GM23338 (cell line): ENCODE data around the gene PTPRO. TPM values are rescaled to one million over a fixed set of nuclear protein-coding genes. Genes with fewer than 3 reads are reported as not detected.

Experiments
- ATAC-seq: fragments of 200-7000 bp; cut with Tn5 transposase; 3 replicates; pipeline ENCODE4 v1.9.1; 2020
- DNase-seq: peaks from one replicate; pipeline ENCODE4 v3.0.0-alpha.2; 2015; ENCODE audit warnings: low spot score
- H2AFZ ChIP-seq: fragments of 200-600 bp; sonication (generic); 2 replicates; pipeline ENCODE4 v1.8.0; 2016; ENCODE audit warnings: antibody characterized with exemption, mild to moderate bottlenecking, moderate library complexity
- H3F3A ChIP-seq: fragments of 200-600 bp; sonication (generic); replicated peaks from 2 replicates; pipeline ENCODE4 v1.8.0; 2017; ENCODE audit warnings: antibody characterized with exemption, mixed run types, low read depth
- H3K27ac ChIP-seq: fragments of 200-600 bp; sonication (generic); 2 replicates; pipeline ENCODE4 v1.6.1; 2016; ENCODE audit warnings: low read depth
- H3K27me3 ChIP-seq: fragments of 200-600 bp; sonication (generic); 2 replicates; pipeline ENCODE4 v1.8.0; 2016; ENCODE audit warnings: mild to moderate bottlenecking, mixed run types, moderate library complexity; ENCODE audit not compliant: insufficient read depth
- H3K36me3 ChIP-seq: fragments of 200-600 bp; sonication (generic); 2 replicates; pipeline ENCODE4 v1.8.0; 2016; ENCODE audit warnings: mild to moderate bottlenecking; ENCODE audit not compliant: insufficient read depth
- H3K4me1 ChIP-seq: fragments of 200-600 bp; sonication (generic); 2 replicates; pipeline ENCODE4 v1.8.0; 2016; ENCODE audit warnings: mild to moderate bottlenecking, moderate library complexity; ENCODE audit not compliant: insufficient read depth
- H3K4me2 ChIP-seq: fragments of 200-600 bp; sonication (generic); 2 replicates; pipeline ENCODE4 v1.7.1; 2017; ENCODE audit warnings: mixed run types
- H3K4me3 ChIP-seq: fragments of 200-600 bp; sonication (generic); 2 replicates; pipeline ENCODE4 v1.6.1; 2016; ENCODE audit warnings: mixed run types
- H3K79me2 ChIP-seq: fragments of 200-600 bp; sonication (generic); replicated peaks from 2 replicates; pipeline ENCODE4 v1.8.0; 2017; ENCODE audit warnings: mild to moderate bottlenecking; ENCODE audit not compliant: insufficient read depth
- H3K9me2 ChIP-seq: fragments of 200-600 bp; sonication (generic); 2 replicates; pipeline ENCODE4 v1.8.0; 2017; ENCODE audit not compliant: insufficient read depth
- H4K20me1 ChIP-seq: fragments of 200-600 bp; sonication (generic); replicated peaks from 2 replicates; pipeline ENCODE4 v1.8.0; 2017; ENCODE audit warnings: mild to moderate bottlenecking; ENCODE audit not compliant: insufficient read depth
- H3K27ac Mint-ChIP-seq: 2 replicates; pipeline ENCODE4 v1.8.0; 2020; ENCODE audit warnings: inconsistent platforms, mild to moderate bottlenecking, moderate library complexity, mixed read lengths
- H3K27me3 Mint-ChIP-seq: 3 replicates; pipeline ENCODE4 v1.8.0; 2022; ENCODE audit warnings: low read depth, mild to moderate bottlenecking, moderate library complexity, mixed read lengths, inconsistent platforms; ENCODE audit not compliant: insufficient read depth, poor library complexity
- H3K36me3 Mint-ChIP-seq: 3 replicates; pipeline ENCODE4 v1.8.0; 2021; ENCODE audit warnings: low read depth, mild to moderate bottlenecking, inconsistent platforms, moderate library complexity, mixed read lengths
- H3K4me1 Mint-ChIP-seq: 3 replicates; pipeline ENCODE4 v1.8.0; 2020; ENCODE audit warnings: mild to moderate bottlenecking, inconsistent platforms, mixed read lengths
- H3K4me3 Mint-ChIP-seq: 3 replicates; pipeline ENCODE4 v1.8.0; 2021; ENCODE audit warnings: moderate library complexity, mild to moderate bottlenecking, inconsistent platforms, mixed read lengths
- H3K9me3 Mint-ChIP-seq: 3 replicates; pipeline ENCODE4 v1.8.0; 2020; ENCODE audit warnings: moderate library complexity, mild to moderate bottlenecking, inconsistent platforms, mixed read lengths
- CREB1 ChIP-seq: fragments of 250-450 bp; sonication (Bioruptor Pico); IDR thresholded peaks from 2 replicates; pipeline ENCODE4 v1.5.0; 2020; ENCODE audit warnings: low read depth, mild to moderate bottlenecking, moderate library complexity
- CTCF ChIP-seq, 2 experiments: fragments of 200-600 bp in 1 of 2; sonication (generic) in 1 of 2; conservative IDR thresholded peaks; 2 replicates each; pipeline versions ENCODE4 v1.5.1 to v1.6.1; 2016 to 2017; ENCODE audit warnings: antibody characterized with exemption in 2 of 2, low read depth in 2 of 2, mild to moderate bottlenecking in 2 of 2, moderate library complexity in 1 of 2
- EZH2 ChIP-seq: fragments of 200-600 bp; sonication (generic); IDR thresholded peaks from one replicate; pipeline ENCODE4 v1.8.0; 2017; ENCODE audit warnings: antibody characterized with exemption, mild to moderate bottlenecking, low read depth; ENCODE audit not compliant: unreplicated experiment
- EZH2phosphoT487 ChIP-seq: fragments of 200-600 bp; sonication (generic); IDR thresholded peaks from one replicate; pipeline ENCODE4 v1.8.1; 2018; ENCODE audit warnings: antibody characterized with exemption; ENCODE audit not compliant: unreplicated experiment
- JUNB ChIP-seq: IDR thresholded peaks from one replicate; pipeline ENCODE4 v1.6.1; 2016; ENCODE audit warnings: antibody characterized with exemption; ENCODE audit not compliant: unreplicated experiment
- NANOG ChIP-seq: IDR thresholded peaks from 2 replicates; pipeline ENCODE4 v1.6.1; 2016; ENCODE audit warnings: antibody characterized with exemption, borderline replicate concordance
- POLR2AphosphoS5 ChIP-seq: IDR thresholded peaks from 2 replicates; pipeline ENCODE4 v1.6.1; 2016; ENCODE audit warnings: antibody characterized with exemption, low read depth
- ZNF114 ChIP-seq: fragments of 250-450 bp; sonication (Bioruptor Pico); IDR thresholded peaks from 2 replicates; pipeline ENCODE4 v1.5.0; 2020; ENCODE audit warnings: mild to moderate bottlenecking, moderate library complexity
- ZNF331 ChIP-seq: fragments of 250-450 bp; sonication (Bioruptor Pico); IDR thresholded peaks from 2 replicates; pipeline ENCODE4 v1.5.0; 2020; ENCODE audit warnings: low read depth, mild to moderate bottlenecking, moderate library complexity
- polyA plus RNA-seq: library from polyadenylated mRNA; unstranded; fragments of >200 nt; fragmentation: Nextera tagmentation; extraction: Ambion mirVana; gene quantifications from 2 replicates; pipeline ENCODE4 v1.2.1, GENCODE V29; 2016
- total RNA-seq: library from RNA; depleted of rRNA; stranded (reverse); fragments of >200 nt; shearing (Covaris generic); gene quantifications from 2 replicates; pipeline ENCODE4 v1.2.3, GENCODE V29; 2014
- TF ChIP-seq, protein P1 (sequence below): fragments of 250-450 bp; sonication (Bioruptor Pico); IDR thresholded peaks from 2 replicates; pipeline ENCODE4 v1.5.0; 2020; ENCODE audit warnings: mild to moderate bottlenecking, moderate library complexity
- TF ChIP-seq, protein P2 (sequence below): IDR thresholded peaks from 2 replicates; pipeline ENCODE4 v1.6.1; 2016; ENCODE audit warnings: antibody characterized with exemption
- TF ChIP-seq, protein P3 (sequence below): IDR thresholded peaks from one replicate; pipeline ENCODE4 v1.6.1; 2018; ENCODE audit warnings: antibody characterized with exemption; ENCODE audit not compliant: unreplicated experiment

The PTPRO gene
- total and polyA plus RNA-seq, 2 experiments from 2014 or later: 1.4 to 1.5 TPM

- no peaks in the 10 kb centered on the region for H4K20me1 ChIP-seq
- H3K4me1 ChIP-seq: peaks cover 14% of the 10 kb centered on the region; the same call in 1 of the 2 replicates
- no peaks in the 10 kb centered on the region for H3K27me3 ChIP-seq
- Mint-ChIP-seq H3K9me3 (no peaks in the 10 kb centered on the region), H3K27ac (no peak overlapping the region), H3K4me1 (peaks cover 22% of the 10 kb centered on the region), H3K36me3 (no peaks in the 10 kb centered on the region), H3K27me3 (no peaks in the 10 kb centered on the region), H3K4me3 (no peak overlapping the region)
- no peaks in the 10 kb centered on the region for H3K79me2 ChIP-seq
- DNase-seq (peak; percentile 38), ATAC-seq (peak; percentile 79)
- H3K4me2 ChIP-seq: no peak overlapping the region
- H3F3A ChIP-seq: no peaks in the 10 kb centered on the region
- no peaks in the 10 kb centered on the region for H3K9me2 ChIP-seq
- H2AFZ ChIP-seq: no peak overlapping the region
- no peak for TF ChIP-seq EZH2phosphoT487
- TF ChIP-seq, protein P1, sequence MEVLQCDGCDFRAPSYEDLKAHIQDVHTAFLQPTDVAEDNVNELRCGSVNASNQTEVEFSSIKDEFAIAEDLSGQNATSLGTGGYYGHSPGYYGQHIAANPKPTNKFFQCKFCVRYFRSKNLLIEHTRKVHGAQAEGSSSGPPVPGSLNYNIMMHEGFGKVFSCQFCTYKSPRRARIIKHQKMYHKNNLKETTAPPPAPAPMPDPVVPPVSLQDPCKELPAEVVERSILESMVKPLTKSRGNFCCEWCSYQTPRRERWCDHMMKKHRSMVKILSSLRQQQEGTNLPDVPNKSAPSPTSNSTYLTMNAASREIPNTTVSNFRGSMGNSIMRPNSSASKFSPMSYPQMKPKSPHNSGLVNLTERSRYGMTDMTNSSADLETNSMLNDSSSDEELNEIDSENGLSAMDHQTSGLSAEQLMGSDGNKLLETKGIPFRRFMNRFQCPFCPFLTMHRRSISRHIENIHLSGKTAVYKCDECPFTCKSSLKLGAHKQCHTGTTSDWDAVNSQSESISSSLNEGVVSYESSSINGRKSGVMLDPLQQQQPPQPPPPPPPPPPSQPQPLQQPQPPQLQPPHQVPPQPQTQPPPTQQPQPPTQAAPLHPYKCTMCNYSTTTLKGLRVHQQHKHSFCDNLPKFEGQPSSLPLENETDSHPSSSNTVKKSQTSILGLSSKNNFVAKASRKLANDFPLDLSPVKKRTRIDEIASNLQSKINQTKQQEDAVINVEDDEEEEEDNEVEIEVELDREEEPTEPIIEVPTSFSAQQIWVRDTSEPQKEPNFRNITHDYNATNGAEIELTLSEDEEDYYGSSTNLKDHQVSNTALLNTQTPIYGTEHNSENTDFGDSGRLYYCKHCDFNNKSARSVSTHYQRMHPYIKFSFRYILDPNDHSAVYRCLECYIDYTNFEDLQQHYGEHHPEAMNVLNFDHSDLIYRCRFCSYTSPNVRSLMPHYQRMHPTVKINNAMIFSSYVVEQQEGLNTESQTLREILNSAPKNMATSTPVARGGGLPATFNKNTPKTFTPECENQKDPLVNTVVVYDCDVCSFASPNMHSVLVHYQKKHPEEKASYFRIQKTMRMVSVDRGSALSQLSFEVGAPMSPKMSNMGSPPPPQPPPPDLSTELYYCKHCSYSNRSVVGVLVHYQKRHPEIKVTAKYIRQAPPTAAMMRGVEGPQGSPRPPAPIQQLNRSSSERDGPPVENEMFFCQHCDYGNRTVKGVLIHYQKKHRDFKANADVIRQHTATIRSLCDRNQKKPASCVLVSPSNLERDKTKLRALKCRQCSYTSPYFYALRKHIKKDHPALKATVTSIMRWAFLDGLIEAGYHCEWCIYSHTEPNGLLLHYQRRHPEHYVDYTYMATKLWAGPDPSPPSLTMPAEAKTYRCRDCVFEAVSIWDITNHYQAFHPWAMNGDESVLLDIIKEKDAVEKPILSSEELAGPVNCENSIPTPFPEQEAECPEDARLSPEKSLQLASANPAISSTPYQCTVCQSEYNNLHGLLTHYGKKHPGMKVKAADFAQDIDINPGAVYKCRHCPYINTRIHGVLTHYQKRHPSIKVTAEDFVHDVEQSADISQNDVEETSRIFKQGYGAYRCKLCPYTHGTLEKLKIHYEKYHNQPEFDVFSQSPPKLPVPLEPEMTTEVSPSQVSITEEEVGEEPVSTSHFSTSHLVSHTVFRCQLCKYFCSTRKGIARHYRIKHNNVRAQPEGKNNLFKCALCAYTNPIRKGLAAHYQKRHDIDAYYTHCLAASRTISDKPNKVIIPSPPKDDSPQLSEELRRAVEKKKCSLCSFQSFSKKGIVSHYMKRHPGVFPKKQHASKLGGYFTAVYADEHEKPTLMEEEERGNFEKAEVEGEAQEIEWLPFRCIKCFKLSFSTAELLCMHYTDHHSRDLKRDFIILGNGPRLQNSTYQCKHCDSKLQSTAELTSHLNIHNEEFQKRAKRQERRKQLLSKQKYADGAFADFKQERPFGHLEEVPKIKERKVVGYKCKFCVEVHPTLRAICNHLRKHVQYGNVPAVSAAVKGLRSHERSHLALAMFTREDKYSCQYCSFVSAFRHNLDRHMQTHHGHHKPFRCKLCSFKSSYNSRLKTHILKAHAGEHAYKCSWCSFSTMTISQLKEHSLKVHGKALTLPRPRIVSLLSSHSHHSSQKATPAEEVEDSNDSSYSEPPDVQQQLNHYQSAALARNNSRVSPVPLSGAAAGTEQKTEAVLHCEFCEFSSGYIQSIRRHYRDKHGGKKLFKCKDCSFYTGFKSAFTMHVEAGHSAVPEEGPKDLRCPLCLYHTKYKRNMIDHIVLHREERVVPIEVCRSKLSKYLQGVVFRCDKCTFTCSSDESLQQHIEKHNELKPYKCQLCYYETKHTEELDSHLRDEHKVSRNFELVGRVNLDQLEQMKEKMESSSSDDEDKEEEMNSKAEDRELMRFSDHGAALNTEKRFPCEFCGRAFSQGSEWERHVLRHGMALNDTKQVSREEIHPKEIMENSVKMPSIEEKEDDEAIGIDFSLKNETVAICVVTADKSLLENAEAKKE (CRISPR knock-in tag): no peak
- no peak for TF ChIP-seq JUNB
- no peak for TF ChIP-seq NANOG
- TF ChIP-seq, protein P2, sequence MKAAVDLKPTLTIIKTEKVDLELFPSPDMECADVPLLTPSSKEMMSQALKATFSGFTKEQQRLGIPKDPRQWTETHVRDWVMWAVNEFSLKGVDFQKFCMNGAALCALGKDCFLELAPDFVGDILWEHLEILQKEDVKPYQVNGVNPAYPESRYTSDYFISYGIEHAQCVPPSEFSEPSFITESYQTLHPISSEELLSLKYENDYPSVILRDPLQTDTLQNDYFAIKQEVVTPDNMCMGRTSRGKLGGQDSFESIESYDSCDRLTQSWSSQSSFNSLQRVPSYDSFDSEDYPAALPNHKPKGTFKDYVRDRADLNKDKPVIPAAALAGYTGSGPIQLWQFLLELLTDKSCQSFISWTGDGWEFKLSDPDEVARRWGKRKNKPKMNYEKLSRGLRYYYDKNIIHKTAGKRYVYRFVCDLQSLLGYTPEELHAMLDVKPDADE: no peak
- no peak for TF ChIP-seq POLR2AphosphoS5
- no peak for TF ChIP-seq CREB1
- no peak for TF ChIP-seq ZNF114
- no peak for TF ChIP-seq CTCF (conservative IDR thresholded peaks at IDR 0.05; ENCODE audit: low read depth in 2 of 2)
- TF ChIP-seq EZH2: no peak
- TF ChIP-seq ZNF331: no peak
- TF ChIP-seq, protein P3, sequence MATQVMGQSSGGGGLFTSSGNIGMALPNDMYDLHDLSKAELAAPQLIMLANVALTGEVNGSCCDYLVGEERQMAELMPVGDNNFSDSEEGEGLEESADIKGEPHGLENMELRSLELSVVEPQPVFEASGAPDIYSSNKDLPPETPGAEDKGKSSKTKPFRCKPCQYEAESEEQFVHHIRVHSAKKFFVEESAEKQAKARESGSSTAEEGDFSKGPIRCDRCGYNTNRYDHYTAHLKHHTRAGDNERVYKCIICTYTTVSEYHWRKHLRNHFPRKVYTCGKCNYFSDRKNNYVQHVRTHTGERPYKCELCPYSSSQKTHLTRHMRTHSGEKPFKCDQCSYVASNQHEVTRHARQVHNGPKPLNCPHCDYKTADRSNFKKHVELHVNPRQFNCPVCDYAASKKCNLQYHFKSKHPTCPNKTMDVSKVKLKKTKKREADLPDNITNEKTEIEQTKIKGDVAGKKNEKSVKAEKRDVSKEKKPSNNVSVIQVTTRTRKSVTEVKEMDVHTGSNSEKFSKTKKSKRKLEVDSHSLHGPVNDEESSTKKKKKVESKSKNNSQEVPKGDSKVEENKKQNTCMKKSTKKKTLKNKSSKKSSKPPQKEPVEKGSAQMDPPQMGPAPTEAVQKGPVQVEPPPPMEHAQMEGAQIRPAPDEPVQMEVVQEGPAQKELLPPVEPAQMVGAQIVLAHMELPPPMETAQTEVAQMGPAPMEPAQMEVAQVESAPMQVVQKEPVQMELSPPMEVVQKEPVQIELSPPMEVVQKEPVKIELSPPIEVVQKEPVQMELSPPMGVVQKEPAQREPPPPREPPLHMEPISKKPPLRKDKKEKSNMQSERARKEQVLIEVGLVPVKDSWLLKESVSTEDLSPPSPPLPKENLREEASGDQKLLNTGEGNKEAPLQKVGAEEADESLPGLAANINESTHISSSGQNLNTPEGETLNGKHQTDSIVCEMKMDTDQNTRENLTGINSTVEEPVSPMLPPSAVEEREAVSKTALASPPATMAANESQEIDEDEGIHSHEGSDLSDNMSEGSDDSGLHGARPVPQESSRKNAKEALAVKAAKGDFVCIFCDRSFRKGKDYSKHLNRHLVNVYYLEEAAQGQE: no peak
- H3K4me3 ChIP-seq: no peak overlapping the region
- H3K27ac ChIP-seq: no peak overlapping the region
- no peaks in the 10 kb centered on the region for H3K36me3 ChIP-seq
Measured at GRCh38 chr12:15629108-15629507, 306.8 kb downstream of the PTPRO start.
